GM19395 (cell line): ENCODE data around the gene STK39.

Experiments
- ATAC-seq: cut with Tn5 transposase; IDR thresholded peaks from one replicate; pipeline ENCODE4 v1.9.1; 2021; ENCODE audit warnings: mild to moderate bottlenecking, moderate library complexity; ENCODE audit not compliant: unreplicated experiment

STK39 gene

GRCh38 chr2:168244318-168244717 is 3.1 kb downstream of the STK39 start:
- no peak for ATAC-seq

DNA sequence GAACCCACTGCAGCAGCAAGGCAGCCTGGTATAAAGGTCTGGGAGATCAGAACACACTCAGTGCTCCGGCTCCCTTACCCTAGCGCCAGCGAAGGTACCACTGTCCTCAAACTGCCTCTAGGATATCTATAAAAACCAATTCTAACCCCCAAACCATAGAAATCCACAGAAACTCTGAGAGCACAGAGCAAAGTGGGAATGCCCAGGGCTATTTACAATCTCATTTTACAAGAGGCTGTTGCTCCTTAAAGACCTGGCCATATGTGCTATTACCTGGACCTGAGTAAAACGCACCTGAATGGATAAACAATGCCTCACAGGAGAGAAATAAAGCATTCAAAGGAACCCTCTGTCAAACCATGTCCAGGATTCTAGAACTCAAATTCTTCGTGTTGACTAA is 4.3 kb downstream of the STK39 start:
- no peak for ATAC-seq

GRCh38 chr2:168241746-168242145 is 5.6 kb downstream of the STK39 start:
- ATAC-seq: no peak

DNA sequence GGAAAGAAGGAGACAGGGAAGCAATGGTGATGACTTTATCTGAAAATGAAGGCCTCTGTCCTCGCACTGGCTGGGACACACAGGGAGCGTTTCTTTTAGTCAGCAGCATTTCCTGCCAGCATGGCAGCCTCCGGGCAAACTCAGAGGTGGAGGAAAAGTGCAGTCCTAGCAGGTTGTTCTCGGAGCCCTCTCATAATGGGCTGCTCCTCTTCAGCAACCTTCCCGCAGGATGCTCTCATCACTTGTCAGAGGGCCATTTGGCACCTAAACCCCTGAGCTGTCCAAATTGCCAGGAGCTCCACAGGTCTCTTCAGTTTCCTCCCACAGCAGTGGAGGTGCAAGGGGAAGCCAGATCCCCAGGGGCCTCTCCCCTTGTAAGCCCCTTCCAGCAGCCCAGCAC is 6.2 kb downstream of the STK39 start:
- no peak for ATAC-seq

GRCh38 chr2:168239281-168239680 is 8.1 kb downstream of the STK39 start:
- ATAC-seq: no peak

DNA sequence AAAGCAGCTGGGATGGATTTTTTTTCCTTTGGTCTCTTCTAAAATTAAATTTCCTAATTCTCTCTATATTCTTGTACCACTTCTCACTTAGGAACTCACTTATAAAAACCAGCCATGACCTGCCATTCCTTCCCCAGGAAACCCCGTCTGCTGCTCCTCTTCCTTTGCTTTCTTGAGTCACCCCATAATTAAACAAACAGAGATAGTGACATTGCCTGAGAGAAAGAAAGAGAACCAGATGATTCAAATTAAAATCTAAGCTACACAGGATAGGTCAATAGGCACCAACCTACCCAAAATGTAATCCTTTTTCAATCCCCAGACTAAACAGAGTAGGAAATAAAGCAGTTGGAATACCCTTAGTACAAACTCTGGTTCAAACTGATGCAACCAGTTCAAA is 9.7 kb downstream of the STK39 start:
- ATAC-seq: no peak

DNA sequence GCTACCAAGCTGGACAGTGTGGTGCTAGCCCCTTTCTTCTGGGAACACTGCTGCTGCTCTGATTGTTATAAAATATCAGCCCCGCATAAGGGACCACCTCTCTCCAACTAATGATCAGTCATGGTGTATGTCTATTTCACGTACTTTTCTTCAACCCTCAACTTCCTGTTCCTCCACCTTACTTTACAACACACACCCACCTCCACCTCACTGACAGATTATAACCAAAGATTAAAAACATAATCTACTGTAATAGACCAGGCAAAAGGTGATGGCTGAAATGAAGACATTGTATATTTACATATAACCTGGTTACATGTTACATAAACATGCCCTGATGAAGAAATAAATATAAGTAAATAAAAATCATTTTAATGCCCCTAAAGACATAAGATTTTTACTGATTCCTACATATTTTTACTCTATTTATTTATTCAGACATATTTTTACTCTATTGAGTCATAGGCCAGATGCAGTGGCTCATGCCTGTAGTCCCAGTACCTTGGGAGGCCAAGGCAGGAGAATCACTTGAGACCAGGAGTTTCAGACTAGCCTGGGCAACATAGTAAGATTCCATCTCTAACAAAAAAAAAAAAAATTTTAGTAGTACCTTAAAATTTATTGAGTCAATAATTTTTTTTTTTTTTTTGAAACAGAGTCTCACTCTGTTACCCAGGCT is 12.8 kb downstream of the STK39 start:
- no peak for ATAC-seq

DNA sequence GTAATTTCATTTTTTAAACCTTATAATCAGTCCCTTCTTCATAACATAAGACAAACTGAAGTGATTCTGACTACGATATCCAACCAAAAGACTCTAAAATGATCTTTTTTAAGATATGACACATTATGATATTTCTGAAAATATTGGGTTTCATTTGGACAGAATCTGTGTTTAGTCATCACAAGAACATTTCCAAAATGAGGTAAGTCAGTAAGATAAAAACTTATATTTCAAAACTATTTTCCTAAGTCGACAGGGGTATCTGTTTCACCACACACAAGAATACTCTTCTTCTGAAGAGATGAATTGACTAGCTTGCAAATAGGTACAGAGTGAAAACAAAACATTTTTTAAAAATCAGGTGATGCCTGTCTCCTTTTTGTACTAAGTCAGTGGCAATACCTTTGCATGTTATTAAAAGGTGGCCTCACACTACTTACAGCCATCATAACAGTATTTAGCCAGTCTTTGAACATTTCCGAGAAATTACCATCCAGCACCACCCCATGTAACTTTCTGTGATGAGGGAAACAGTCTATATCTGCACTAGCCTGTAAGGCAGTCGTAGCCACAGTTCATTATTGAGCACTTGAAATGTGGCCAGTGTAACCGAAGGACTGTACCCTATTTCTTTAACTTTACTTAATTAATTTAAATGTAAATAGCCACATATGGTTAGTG is 13.5 kb downstream of the STK39 start:
- no peak for ATAC-seq

- ATAC-seq: no peak
Observed at GRCh38 chr2:168233166-168233565, 14.2 kb downstream of the STK39 start.

- ATAC-seq: no peak
Observed at GRCh38 chr2:168231609-168232241, 15.7 kb downstream of the STK39 start.

GRCh38 chr2:168230389-168230788 is 17.0 kb downstream of the STK39 start:
- ATAC-seq: no peak

DNA sequence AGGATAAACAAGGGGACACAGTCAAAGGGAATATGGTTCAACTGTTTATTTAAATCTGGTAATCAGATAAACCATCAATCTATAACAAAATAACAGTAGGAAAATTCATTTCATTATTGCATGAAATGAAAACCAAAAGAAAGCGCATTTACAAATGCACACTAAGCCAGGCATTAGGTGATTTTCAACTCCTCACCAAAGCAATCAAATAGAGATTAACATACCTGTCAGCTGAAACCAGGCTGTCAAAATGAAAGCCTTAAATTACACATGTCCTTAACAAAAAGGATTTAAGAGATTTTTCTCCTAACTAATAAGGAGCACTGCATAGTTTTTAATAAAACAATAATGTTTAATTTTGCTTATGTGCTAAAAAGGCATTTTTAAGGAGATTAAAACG is 23.0 kb downstream of the STK39 start:
- ATAC-seq: no peak

DNA sequence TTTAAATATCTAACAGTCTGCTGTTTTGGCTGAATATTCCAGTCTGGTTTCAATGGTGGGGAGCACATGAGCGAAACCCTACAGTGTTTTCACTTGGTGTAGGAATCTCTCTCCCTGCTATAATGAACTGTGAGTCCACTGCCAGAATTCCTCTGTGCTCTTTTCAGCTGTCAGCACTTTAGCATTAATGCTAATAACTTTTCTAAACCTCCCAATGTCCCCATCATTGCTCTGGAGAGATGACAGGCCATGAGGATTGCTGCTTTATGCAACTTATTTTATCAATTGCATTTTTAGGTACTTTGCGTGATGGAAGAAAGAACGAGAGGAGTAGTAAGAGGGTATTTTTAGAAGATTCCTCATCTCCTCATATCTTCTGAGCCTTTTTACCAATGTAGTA is 25.3 kb downstream of the STK39 start:
- ATAC-seq: no peak

DNA sequence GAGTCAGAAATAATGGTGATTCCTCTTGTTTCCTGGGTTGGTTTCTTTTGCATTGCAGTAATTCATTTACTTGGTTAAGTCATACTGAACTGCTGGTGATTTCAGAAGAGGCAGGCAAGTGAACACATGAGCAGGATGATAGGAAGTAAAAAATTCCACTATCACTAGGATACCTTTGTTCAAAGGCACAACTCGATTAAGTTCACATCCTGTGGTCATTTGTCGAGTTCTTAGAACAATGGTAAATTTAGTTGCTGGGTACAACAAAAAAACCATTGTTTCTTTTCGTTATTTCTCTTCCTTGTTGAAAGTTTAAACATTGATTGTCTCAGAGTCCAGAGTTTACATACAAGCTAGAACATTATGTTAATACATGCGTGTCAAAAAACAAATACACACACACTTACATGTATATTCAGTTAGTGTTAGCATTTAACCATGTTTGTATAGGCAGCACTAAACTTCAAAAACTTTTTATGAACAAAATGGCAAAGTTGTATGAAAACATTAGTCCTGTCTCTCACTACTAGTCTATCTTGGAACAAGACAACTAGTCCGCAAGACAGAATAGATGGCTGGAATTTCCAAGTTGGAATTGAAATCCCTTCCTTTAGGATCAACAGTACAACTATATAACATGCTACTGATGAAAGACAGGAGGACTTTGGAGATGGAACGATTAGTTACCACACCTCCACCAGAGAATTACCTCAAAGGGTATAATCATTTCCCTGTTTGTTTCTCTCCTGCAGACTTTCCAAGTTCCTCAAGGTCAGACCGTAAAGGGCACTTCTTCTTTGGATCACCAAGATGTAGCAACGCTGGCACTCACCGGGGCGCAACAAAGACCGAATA is 26.2 kb downstream of the STK39 start:
- ATAC-seq: no peak

- no peak for ATAC-seq
Observed at GRCh38 chr2:168217920-168218319, 29.5 kb downstream of the STK39 start.

GRCh38 chr2:168216351-168217005 is 30.9 kb downstream of the STK39 start:
- ATAC-seq: no peak

DNA sequence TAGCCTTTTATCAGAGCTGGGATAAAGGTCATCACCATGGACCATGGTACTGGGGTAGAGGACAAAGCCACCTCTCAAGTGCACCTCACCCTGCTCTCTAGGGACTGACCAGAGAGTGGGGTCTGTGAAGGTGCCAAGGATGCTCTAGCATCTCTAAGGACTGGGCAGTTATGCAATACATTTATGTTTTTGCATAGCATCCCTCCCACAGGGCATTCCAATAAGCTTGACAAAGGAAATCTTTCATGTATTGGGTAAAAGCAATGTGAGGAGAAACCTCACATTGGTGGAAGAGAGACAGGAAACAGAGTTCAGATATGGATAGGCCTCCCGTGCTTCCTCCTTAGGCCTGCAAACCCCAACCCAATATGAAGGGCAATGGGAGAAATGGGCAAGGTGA is 31.6 kb downstream of the STK39 start:
- ATAC-seq: no peak

GRCh38 chr2:168212866-168213265 is 34.5 kb downstream of the STK39 start:
- ATAC-seq: no peak

GRCh38 chr2:168212167-168212566 is 35.2 kb downstream of the STK39 start:
- ATAC-seq: no peak

DNA sequence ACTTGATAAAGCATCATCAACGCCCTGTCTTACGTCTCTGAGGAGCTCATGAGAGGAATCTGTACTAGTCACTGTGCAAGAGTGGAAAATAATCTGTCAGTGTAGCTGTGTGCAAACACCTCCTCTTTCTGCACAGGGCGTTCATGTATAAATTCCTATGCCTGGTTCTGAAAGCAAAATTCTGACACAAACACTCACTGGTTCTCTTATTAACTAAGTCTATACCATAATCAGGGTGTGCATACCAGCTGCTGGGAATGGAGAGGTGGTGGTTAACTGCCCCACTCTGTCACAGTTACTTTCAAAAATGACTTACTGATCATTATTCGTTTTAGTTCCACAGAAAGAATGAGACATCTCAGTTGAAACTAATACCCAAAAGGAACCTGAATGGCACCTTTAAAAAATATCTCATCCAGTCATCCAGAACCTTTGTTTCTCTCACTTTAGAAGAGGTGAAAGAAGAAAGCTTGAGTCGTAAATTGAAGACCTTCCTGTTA is 35.7 kb downstream of the STK39 start:
- no peak for ATAC-seq
